ELF-1 (cell line): Measurements from ENCODE around the gene CTBP2.

ENCODE experiments used
- DNase-seq: peaks from one replicate; pipeline ENCODE4 v3.0.0-alpha.2; 2016; ENCODE audit warnings: low read depth, low spot score

CTBP2 gene

DNA sequence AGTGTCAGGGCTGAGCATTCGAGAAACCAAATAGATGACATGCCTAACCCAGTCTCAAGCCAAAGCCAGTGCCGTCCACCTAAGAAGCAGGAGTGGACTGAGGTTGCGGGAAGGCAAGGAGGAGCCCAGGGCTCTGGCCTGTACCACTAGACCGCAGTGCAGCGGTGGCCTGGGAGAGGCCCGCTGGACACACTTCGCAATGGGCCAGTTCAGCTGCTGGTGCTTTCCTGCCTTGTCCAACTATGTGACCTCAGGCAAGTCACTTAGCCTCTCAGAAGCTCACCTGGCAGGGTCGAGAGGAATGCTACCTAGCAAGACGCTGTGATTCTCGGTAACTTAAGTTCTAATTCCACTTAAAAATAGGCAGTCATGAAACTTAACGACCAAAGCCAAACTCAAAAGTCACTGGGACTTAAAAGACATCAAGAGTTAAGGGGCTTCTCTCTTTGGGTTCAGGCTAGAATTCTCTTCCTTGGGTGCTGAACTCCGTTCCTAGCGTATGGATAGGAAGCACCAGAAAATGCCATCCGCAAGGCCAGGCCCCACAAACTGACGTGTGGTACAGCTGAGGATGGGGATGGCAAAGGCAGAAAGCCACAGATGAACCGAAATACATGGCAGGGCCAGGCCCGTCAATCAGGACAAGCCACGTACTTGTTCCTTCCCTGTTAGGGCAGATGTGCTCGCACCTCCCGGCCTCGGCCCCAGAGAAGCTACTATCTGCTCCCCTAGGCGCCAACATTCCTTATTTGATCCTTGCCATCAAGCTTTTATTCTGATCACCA, 34.2 kb downstream of the CTBP2 start:
- peak; percentile 65 for DNase-seq

DNA sequence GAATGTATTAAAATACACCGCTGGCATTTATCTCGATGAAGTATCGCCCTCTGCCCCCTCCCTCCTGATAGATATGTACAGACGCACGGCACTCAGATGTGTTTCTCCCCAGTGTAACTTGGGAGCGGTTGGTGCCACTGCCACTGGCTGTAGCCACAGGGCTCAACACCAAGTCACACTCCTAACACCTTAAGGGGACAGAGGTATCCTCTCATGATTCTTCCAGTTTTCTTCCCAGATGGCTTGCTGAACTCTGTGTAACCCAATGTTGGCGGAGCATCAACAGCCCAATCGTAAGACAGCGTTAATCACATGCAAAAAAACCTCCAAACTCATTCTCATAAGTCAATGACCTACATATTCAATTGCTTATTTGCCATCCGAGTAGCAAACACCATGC, 35.5 kb downstream of the CTBP2 start:
- DNase-seq, result no peak

DNA sequence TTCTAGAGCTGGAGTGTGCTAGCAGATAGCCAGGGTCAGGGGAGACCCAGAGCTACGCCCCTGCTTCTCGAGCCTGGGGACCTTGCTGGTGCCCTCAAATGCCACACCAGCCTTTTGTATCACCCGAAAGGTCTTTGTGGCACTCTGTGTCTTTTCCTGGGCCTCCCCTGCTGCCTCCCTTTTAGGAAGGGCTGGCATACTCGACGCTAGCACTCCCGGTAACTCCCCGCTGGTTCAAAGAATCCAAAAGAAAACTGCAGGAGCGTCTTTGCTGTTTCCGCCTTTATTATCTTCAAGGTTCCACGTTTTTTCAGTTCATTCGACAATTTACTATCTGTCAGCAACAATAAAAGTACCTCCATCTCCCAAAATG, 36.3 kb downstream of the CTBP2 start:
- no peak for DNase-seq

DNA sequence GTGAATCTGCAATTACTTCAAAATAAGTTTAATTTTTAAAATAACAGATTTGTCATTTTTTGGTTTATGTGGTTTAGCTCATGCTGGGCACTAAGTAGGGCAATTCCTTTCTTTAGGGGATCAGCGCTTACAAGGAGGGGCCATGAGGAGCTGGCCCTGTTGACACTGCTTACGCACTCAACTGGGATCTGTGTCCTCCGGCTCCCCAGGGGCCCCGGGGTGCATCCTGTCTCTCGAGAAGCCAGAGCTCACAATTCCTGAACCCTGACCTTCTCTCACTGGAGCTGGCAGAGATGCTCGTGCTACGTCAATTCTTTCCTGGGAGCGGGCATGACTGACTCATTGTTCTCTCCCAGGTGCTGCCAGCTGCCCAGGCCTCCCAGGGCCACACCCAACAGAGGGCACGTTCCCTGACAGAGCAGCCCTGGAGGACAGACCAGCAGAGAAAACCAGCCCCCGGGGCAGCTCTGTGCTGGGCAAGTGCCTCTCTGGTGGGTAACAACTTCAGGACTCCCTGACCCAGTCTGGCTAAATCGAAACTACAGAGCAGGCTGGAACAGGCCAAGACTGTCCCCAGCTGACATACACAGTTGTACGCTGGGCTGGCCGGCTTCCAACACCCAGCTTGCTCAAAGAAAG, 36.8 kb downstream of the CTBP2 start:
- no peak for DNase-seq

DNA sequence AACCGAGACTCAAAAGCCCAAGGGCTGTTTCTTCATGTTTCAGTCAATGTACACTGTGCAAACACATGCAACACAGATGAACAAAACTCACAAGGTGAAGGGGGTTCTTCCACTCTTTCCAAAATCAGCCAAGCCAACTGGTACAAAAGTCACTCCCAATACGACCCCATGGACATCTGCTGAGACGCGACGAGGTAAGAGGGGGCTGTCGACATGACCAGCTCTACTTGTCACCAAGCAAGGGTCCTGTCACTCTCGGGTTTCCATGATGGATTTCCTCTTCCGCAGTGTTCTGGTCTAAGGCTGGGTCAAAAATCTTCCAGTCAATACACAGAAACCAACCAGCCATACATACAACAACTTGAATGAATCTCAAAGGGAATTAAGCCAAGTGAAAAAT, 37.8 kb downstream of the CTBP2 start:
- no peak for DNase-seq

DNA sequence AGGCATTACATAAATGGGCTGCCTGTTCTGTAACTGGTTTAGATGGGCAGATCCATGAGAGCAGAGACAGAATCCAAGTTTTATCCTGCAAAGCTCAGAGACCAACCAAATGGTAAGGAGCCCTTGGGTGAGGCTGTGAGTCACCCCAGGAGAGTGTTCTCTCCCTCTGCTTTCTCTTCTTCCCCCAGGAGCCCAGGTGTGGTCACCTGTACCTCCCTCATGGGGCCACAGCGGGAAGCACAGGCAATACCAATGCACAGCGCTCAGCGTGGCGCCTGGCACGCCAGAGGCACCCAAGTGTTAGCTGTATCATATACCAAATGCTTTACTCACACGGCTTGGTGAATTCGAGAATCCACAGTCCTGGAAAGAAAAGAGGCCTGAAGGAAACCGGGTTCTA, 39.4 kb downstream of the CTBP2 start:
- no peak for DNase-seq

DNA sequence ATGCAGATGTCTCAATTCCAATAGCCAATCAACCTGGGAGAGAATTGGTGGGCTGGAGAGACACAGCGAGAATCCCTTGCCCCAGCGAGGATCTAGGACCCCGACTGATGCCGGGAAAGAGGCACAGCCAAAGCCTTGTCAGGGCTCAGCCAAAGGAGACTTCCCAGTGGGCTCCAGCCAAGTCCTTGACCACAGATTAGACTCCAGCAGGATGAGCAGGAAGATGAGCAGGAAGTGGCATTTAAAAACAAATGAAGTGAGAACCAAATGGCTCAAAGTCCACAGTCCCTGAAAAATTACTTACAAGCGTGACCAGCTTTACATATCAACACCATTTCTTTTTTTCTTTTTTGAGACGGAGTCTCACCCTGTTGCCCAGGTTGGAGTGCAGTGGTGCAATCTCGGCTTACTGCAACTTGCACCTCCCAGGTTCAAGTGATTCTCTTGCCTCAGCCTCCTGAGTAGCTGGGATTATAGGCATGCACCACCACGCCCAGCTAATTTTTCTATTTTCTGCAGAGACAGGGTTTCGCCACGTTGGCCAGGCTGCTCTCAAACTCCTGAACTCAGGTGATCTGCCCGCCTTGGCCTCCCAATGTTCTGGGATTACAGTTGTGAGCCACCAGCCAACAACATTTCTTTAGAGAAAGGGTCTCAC, 40.2 kb downstream of the CTBP2 start:
- DNase-seq, result no peak

DNA sequence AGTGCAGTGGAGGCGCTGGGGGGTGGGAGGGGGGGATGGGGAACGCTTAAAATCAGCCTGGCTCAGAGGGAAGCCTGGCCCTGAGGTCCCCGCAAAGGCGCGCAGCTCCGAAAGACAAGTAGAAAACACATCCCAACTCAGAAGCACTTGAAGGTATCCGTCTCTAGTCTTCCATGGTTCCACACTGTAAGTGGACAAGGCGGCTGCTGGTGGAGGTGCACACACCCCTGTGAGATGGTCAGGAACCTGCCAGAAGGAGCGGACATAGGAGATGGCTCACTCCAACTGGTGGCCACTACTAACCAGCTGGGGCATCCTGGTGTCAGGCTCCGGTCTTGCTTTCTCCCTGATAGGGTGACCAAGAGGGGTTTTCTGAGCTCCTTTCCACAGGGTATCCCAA, 41.7 kb downstream of the CTBP2 start:
- no peak for DNase-seq

DNA sequence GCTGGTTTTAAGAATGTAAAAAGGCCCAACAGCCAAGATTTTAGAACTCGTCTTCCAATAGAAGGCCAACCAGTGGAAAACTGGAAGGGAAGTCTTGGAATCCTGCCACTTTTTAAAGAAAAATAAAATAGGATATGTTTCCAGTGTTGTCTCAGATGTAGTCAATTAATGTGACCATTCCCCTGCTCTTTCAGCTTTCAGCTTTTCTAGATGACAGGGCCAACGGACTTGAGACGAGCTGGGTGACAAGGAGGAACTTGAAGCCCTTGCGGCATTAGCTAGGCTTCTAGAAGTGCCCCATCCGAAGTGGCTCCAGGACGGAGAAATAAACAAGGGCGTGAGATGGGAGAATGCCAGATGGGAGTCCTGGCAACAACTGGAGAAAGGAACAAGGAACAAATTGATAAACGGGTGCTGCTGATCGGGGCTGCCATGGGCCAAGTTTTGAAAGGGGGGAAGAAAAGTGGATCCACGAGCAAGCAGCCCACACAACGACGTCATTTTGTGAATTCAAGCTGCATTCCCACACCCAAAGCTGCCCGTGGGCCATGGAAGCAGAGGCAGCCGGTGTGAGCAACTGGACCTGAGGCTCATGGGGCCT, 42.3 kb downstream of the CTBP2 start:
- no peak for DNase-seq

DNA sequence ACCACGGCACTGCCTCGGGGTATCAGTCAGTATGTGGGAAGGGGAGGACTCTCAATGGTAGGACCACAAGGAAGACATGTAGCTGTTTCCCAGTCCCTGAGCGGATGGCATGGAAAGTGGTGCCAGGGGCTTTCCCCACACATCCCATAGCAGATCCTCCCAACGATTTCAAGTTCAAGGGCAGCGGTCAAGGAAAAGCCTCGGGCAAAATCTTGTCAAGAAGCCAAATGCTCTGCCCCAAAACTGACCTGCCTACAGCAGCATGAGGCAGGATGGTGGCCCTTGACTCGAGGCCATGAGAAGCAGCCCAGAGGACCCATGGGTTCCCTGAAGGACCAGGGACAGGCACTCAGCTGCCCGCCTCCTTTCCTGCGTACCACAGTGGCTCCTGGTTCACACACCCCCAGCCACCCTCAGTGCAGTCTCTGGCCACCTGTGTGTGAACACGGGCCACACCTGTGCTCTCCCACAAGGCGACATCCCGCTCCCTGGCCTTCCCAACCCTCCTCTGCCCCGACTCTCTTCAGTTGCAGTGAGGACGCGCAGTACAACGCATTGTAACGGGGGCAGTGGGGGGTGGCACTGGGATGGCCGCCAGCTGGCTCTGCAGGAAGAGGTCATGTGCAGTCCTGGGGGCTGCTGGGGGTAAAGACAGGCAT, 43.6 kb downstream of the CTBP2 start:
- no peak for DNase-seq

DNA sequence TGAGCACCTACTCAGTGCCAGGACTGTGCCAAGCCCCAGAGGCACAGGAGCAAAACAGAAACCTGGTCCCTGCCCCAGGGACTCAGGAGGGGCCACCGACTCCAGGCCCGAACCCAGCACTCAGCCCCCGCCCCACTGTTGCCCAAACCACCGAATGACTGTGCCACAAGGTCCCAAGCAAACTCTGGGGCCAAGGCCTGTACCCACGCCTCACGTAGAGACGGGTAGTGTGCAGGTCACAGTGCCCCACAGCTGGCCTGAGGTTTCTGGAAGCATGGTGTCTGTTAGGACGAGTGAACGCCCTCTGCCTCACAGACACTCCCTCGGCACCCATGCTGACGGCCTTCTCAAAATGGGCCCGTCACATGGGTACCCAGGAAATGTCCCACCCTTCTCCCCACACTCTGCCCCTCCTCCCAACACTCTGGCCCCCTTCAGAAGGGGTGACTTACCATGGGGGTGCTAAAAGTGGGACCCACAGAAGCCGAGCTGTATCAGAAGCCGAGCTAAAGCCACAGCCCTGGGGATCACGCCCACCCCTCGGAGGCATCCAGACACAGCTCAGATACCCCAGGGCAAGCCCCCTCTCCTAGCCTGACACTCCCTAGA, 44.2 kb downstream of the CTBP2 start:
- DNase-seq, result no peak

DNA sequence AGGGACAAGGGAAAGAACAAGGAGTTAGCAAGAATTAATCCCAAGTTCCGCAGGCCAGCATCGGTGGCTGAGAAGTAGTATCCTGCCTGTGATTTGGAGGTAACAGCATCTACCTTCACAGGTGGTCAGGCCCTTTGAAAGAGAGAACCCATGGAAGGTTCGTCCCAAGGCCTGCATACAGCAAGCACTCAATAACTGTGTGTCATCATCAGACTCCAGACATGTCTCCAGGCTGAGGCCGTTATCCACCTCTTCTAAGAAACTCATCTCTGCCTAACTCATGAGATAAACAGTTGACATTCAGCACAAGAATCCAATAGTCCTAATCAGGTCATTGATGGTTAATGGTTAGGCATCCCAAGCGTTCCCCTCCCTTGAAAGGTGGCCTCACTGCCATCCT, 45.0 kb downstream of the CTBP2 start:
- no peak for DNase-seq

DNA sequence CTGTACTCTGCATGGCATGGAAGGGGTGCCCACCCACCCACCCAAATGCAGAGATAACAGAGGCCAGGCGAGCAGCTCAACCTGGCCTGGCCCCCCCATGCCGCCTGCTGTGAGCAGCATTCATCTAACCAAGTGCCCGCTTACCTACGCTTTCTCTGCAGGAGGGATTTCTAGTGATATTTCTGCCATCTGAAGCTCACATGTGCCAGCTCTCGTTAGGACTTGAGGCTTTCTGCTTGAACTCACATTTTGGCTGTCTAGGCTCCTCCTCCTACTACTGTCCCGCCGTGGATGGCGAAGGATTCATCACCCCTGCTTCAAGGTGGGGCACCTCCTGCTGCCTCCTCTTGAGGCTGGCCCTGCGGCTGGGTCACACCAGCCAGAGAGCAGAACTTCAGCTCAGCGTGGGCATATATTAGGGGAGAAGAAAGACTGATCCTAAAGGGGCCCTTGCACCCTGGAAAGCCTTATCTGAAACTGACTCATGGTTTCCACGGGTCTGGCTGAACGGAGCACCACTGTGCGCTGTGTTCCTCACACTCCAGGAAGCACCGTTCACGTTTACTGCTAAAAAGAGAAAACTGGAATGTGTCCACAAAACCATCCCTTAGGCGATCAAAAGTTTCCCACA, 45.5 kb downstream of the CTBP2 start:
- DNase-seq, result no peak

DNA sequence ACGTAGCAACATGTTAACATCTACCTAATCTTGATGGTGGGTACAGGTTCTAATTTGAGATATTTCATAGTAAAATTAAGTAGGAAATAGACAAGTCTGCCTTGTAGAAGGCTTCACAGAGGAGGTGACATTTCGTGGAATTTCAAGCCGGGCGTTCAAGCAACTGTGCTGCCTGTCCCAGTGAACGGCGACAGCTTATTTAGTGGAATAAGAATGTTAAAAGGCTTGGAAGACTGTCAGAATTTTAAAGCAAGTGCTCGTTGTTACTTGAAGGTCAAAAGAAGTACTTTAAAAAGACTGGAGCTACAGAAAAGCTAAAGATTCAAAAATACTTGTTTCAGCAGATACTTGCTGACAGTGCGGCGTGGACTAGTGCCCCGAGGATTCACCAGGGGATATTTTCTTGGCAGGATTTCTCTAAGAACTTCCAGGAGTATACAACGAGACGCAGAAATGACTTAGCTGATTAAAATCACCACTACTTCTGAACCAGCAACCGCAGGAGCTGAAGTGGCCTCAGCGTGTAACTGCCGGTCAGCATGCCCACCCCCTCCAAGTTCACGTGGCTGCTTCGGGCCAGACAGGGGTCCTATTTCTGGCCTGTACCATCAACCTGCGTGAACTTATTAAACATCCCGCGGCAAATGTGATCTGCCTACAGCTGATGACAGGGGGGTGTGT, 46.5 kb downstream of the CTBP2 start:
- DNase-seq, result no peak

DNA sequence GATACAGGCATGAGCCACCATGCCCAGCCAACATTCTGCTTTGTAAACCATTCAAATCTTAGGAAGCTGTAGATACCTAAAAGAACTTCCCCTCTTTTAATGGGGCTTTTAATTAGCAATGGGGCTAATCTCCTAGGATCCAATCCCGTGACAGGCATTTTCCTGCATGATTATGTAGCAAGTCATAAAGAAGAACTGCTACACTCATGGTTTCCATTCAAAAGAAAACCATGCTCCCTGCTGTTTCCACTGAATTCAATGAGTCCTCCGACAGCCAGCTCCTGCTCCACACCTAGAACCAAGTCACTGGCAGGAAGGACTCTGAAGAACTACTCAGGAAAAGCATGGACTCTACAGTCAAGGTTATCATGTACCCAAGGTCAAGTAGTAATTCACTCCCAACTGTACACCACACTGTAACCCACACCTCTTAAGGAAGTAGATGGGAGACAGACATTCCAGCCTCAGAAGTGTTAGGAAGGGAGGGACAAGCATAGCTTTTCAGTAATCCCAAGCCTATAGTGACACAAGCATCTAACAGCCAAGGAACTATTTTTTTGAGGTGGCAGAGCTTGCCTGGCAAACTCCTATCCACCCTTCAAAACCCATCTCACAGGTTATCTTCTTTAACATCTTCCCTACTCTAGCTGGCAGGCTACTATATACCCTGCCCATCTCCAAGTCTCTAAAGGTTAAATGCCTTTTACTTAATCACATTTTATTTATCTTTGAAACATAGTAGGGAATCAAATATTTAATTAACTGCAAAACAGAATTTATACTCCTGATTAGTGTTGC, 47.5 kb downstream of the CTBP2 start:
- no peak for DNase-seq

DNA sequence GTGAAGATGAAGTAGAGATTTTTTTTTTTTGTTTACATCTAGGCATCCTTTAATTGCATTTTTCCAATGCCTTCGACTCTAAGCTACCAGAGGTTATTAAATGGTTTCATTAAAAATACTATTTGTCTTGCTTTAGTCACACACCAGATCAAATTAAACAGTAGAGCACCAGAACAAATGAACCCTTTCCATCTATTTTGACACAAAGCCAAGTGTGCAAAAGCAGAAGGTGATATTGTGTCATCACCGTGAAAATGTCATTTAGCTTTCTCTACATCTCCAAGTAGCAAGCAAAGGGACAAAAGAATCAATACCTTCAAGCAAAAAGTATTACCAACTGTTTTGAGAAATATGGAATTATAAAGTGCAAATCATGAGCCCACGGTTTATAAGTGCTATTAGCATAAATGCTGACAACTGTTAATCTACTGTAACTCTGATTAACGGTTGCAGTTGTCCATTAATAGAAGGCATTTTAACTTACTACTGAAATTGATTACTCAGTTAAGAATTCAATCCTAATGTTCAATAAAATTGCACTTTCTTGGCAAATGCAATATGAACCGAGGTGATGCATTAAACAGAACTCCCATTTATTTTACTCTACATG, 49.1 kb downstream of the CTBP2 start:
- DNase-seq, result no peak

DNA sequence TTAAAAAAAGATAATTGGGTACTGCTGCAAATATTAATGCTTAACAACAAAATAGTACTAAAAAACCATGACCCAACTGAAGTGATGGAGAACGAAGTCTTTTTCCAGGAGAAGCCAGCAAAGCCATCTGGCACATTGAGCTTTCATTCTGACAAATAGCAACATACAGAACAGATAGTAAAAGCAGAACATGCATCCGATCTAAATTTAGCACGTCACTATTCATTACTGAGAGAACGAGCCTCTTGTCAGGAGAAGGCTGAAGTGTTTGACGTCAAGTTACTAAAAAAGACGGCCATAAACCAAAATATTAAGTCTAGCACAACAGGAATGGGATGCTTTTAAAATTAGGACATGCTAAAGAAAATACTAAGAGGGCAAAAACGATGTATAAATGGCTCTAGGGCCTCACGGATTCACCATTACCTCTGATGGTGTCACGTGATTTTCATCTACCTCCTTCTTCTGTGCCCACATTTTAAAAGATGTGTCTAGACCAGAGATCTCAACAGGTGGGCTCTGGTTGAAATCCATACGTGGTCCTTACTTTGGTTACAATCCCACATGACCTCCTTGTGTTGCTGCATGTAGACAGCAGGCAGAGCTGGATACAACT, 52.3 kb downstream of the CTBP2 start:
- no peak for DNase-seq

DNA sequence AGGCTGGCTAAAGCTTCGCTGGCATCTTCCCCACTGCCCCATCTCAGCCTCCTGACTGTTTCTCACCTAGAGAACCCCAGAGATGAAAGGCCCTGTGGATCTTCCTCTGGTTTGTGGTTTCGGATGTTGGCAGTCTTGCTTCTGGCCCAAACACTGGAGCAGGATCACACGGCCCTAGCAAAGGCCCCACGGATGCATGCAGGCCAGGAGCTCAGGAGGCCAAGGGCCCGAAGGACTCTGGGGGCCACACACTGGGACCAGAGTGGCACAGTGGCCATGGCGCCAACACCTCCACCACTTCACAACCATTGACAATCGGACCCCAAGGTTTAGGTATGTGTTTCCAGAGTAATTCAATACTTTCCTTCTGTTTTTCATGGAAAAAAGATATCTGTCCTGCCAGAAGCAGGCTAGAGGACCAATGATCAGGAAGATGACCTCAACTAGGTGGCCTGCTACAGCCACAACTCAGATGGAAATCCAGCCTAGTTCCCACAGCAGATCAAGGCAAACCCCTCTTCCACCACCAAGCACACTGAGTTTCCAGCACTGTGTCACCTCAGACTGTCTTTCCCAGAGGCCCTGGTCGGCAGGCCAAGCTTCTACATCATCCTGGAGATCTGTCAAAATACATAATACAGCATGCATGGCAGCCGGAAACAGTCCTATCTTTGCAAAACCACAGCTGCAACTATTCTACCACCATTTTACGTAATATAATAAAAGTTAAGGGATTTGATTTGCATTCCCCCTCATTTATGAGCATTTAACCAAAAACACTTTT, 53.0 kb downstream of the CTBP2 start:
- no peak for DNase-seq
